ENCODE measurements around the gene ATE1. TPM values are rescaled to one million over a fixed set of nuclear protein-coding genes. Genes with fewer than 3 reads are reported as not detected.

Gene ATE1
- total RNA-seq, 1 donor from 2014 or later, result 6.9 TPM

DNA sequence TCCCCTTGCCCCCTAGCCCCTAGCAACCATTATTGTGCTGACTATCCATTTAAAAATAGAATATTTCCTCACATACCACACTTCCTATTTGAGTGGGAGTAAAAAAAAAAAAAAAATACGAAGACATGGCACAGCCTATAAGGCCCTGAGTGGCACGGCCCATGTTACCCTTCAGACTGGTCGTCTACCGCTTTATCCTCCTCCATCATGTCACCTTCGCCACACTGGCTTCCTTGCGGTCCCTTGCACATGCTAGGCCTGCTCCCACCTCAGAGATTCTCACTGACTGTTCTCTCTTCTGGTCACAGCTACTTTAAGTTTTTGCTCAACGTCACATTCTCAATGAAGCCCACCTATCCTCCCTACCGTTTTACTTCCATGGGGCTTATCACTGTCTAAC, 130.3 kb downstream of the ATE1 start:
- Histone ChIP-seq H3K27me3 (no peaks in the 10 kb centered on the region), H3K9me3 (no peaks in the 10 kb centered on the region), H3K4me3 (no peak overlapping the region), H3K27ac (no peak overlapping the region), H3K4me1 (no peaks in the 10 kb centered on the region), H3K36me3 (peaks cover 0 to under 1% of the 10 kb centered on the region in 2 donors)
- DNase-seq (ENCODE audit: low spot score in 2 of 2), result no peak
- intact Hi-C loops (cut with DNase I), result no loop called here
- TF ChIP-seq, protein P1, sequence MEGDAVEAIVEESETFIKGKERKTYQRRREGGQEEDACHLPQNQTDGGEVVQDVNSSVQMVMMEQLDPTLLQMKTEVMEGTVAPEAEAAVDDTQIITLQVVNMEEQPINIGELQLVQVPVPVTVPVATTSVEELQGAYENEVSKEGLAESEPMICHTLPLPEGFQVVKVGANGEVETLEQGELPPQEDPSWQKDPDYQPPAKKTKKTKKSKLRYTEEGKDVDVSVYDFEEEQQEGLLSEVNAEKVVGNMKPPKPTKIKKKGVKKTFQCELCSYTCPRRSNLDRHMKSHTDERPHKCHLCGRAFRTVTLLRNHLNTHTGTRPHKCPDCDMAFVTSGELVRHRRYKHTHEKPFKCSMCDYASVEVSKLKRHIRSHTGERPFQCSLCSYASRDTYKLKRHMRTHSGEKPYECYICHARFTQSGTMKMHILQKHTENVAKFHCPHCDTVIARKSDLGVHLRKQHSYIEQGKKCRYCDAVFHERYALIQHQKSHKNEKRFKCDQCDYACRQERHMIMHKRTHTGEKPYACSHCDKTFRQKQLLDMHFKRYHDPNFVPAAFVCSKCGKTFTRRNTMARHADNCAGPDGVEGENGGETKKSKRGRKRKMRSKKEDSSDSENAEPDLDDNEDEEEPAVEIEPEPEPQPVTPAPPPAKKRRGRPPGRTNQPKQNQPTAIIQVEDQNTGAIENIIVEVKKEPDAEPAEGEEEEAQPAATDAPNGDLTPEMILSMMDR (IDR thresholded peaks at IDR 0.05), result no peak

- Histone ChIP-seq H3K36me3 (no peaks in the 10 kb centered on the region), H3K4me3 (no peak overlapping the region), H3K9me3 (no peaks in the 10 kb centered on the region), H3K27ac (no peak overlapping the region), H3K27me3 (no peaks in the 10 kb centered on the region), H3K4me1 (no peaks in the 10 kb centered on the region)
- TF ChIP-seq, protein P1 (IDR thresholded peaks at IDR 0.05), result no peak
- intact Hi-C loops (cut with DNase I), result no loop called here
- DNase-seq (ENCODE audit: low spot score in 2 of 2), result no peak
Measured at GRCh38 chr10:121796342-121796741, 131.5 kb downstream of the ATE1 start.

GRCh38 chr10:121792198-121792597, 135.6 kb downstream of the ATE1 start:
- TF ChIP-seq, protein P1 (IDR thresholded peaks at IDR 0.05), result no peak
- H3K27me3 ChIP-seq, result no peaks in the 10 kb centered on the region
- intact Hi-C loops (cut with DNase I), result no loop called here
- DNase-seq (ENCODE audit: low spot score in 2 of 2), result no peak
- H3K4me1 ChIP-seq, result no peaks in the 10 kb centered on the region
- no peak overlapping the region for H3K4me3 ChIP-seq
- no peaks in the 10 kb centered on the region for H3K9me3 ChIP-seq
- H3K36me3 ChIP-seq, result peaks cover 0 to 3% of the 10 kb centered on the region in 2 donors
- H3K27ac ChIP-seq, result no peak overlapping the region

DNA sequence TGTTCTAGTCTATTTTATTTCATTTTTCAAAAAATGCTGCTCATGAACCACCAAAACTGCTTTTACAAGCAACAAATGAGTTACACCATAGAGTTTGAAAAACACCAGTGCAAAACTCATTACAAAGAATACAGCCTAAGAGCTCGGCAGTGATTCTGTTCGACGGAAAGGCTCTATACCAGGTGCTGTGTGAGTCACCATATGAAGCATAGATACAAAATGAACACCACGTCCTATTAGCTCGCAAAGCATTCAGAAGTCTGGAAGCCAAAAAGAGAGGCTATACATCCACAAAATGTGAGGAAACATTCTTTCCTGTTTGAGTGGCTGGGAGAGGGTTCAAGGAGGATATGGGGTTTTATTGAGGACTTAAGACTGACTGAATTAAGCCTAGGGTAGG, 136.1 kb downstream of the ATE1 start:
- Histone ChIP-seq H3K4me1 (no peaks in the 10 kb centered on the region), H3K27ac (no peak overlapping the region), H3K36me3 (peaks cover 0 to 3% of the 10 kb centered on the region in 2 donors), H3K9me3 (no peaks in the 10 kb centered on the region), H3K4me3 (no peak overlapping the region), H3K27me3 (no peaks in the 10 kb centered on the region)
- TF ChIP-seq, protein P1 (IDR thresholded peaks at IDR 0.05), result no peak
- intact Hi-C loops (cut with DNase I), result no loop called here
- DNase-seq (ENCODE audit: low spot score in 2 of 2), result no peak

DNA sequence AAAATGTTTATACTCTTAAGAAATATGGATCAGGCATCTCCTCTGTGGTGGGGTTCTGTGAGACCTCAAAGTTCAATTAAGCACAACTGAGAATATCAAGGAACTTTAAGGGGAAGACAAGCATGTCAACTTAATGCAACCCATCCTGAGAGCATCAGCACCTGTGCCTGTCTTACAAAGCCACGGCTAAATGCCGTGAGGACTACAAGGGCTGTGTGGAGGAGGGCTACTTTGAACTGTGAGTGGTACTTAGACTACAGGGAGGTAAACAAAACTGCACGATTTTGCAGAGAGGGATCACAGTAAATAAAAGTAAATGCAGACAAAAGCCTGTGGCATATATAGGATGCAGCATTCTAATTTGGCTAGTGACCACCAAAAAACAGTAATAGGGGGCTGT, 139.1 kb downstream of the ATE1 start:
- TF ChIP-seq, protein P1 (IDR thresholded peaks at IDR 0.05), result no peak
- intact Hi-C loops (cut with DNase I), result no loop called here
- DNase-seq (ENCODE audit: low spot score in 2 of 2), result no peak
- Histone ChIP-seq H3K9me3 (no peaks in the 10 kb centered on the region), H3K27ac (no peak overlapping the region), H3K4me3 (no peak overlapping the region), H3K36me3 (peaks cover 0 to 3% of the 10 kb centered on the region in 2 donors), H3K27me3 (no peaks in the 10 kb centered on the region), H3K4me1 (no peaks in the 10 kb centered on the region)

DNA sequence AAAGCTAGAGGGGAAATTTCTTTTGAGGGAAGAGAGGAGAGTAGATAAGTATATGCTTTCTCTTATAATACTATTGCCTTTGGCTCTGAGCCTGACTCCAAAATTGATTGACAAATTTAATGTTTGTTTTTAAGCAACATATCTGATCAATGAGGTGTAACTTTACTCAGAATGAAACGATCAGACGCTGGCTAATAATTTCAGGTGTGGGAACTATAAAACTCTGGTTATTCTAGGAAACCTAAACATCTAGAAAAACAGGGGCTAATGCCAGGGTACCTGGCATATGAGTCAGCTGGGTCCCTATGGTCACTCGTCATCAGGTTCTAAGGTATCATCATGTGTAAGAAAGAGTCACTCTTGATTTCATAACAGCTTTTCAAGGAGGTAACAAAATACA, 139.7 kb downstream of the ATE1 start:
- TF ChIP-seq, protein P1 (IDR thresholded peaks at IDR 0.05), result no peak
- intact Hi-C loops (cut with DNase I), result no loop called here
- Histone ChIP-seq H3K27ac (no peak overlapping the region), H3K27me3 (no peaks in the 10 kb centered on the region), H3K4me3 (no peak overlapping the region), H3K4me1 (no peaks in the 10 kb centered on the region), H3K36me3 (peaks cover 0 to 3% of the 10 kb centered on the region in 2 donors), H3K9me3 (no peaks in the 10 kb centered on the region)
- no peak for DNase-seq (ENCODE audit: low spot score in 2 of 2)

Measured in ascending aorta (tissue), 2 donors.